Measurements from ENCODE around the gene ZCCHC17.

Gene ZCCHC17

DNA sequence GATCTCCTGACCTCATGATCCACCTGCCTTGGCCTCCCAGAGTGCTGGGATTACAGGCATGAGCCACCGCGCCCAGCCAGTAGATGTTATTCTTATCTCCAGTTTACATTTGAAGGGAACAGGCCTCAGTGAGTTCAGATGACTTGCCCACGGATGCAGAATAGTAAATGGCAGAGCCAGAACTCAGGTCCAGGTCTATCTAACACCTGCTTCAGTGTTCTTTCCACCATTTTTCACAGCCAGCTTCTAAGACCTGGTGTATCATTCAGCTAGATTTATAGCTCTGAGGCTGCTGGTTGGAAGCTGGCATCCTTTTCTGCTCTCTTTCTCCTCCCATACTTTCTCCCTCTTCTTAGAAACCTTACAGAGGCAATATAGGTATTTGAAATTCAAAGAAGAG, 65.2 kb downstream of the ZCCHC17 start:
- Histone ChIP-seq H3K36me3 (peaks cover 82% of the 10 kb centered on the region), H3K4me1 (ENCODE audit: control insufficient read depth in 1 of 2, insufficient read depth in 1 of 2, low read depth in 1 of 2, low read length in 1 of 2) (no peaks in the 10 kb centered on the region)

DNA sequence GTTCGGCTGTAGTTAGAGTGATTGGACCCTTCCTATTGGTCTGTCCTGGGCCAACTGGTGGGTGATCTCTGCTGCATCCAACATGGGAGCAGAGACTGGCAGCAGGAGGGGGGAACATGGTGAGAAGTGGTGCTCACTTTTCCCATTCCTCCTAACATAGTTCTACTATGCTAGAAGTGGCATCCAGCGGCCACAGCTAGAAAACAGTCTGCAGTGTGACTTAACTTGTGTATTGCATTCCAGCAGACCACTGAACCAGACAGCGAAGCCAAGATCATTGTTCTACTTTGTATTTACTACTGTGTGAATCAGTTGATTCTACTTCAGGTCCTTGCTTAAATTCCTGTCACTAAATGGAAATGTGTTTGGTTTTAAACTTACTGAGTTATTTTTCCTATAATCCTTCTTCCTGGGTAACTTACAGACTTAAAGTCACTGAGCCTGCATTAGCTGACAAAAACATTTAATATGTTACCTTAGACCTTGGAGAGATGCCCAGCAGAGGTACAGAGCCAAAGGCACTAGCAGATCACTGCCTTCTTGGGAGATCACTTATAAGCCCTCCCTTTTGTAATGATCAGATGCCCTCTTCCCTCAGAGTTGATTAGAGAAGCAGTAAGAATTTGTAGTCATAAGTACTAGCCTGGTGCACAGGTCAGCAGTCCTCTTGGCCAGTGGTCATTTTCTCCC, 67.9 kb downstream of the ZCCHC17 start:
- H3K27me3 ChIP-seq, result no peaks in the 10 kb centered on the region
- H3K4me1 ChIP-seq (ENCODE audit: control insufficient read depth in 1 of 2, insufficient read depth in 1 of 2, low read depth in 1 of 2, low read length in 1 of 2), result no peaks in the 10 kb centered on the region
- no peak overlapping the region for H3K4me3 ChIP-seq (ENCODE audit: low read depth in 1 of 2, low read length in 1 of 2)
- peaks cover 74% of the 10 kb centered on the region for H3K36me3 ChIP-seq
- H3K27ac ChIP-seq, result no peak overlapping the region
- H3K9me3 ChIP-seq, result no peaks in the 10 kb centered on the region
- no peak for TF ChIP-seq CTCF (IDR thresholded peaks at IDR 0.05)

More for the DNA sequence above, 65.2 kb downstream of the ZCCHC17 start:
- H3K27me3 ChIP-seq, result no peaks in the 10 kb centered on the region
- no peak overlapping the region for H3K27ac ChIP-seq
- no peak for TF ChIP-seq CTCF (IDR thresholded peaks at IDR 0.05)
- H3K9me3 ChIP-seq, result no peaks in the 10 kb centered on the region
- H3K4me3 ChIP-seq (ENCODE audit: low read depth in 1 of 2, low read length in 1 of 2), result no peak overlapping the region

DNA sequence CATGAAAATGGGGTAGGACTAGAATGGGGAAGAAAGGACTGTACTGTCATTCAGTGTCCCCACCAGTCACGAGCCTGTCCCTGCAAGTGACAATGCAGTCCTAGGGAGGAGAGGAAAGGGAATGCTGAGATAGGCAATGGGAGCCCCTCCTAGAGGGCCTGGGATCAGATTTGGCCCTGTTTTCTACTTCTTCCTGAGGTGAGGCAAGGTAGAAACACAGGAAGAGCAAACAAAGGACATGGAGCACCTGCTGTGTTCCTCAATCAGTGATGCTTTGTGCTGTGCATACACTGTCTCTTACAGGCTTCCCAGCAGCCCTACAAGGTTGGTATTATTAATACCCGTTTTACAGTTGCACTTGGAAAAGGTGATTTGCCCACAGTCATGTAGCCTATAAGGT, 70.0 kb downstream of the ZCCHC17 start:
- no peak for TF ChIP-seq CTCF (IDR thresholded peaks at IDR 0.05)
- no peaks in the 10 kb centered on the region for H3K9me3 ChIP-seq
- peaks cover 4% of the 10 kb centered on the region for H3K27me3 ChIP-seq
- no peak overlapping the region for H3K4me3 ChIP-seq (ENCODE audit: low read depth in 1 of 2, low read length in 1 of 2)
- no peak overlapping the region for H3K27ac ChIP-seq
- no peaks in the 10 kb centered on the region for H3K4me1 ChIP-seq (ENCODE audit: control insufficient read depth in 1 of 2, insufficient read depth in 1 of 2, low read depth in 1 of 2, low read length in 1 of 2)
- peaks cover 60% of the 10 kb centered on the region for H3K36me3 ChIP-seq

- Histone ChIP-seq H3K4me1 (ENCODE audit: control insufficient read depth in 1 of 2, insufficient read depth in 1 of 2, low read depth in 1 of 2, low read length in 1 of 2) (peaks cover 4 to 6% of the 10 kb centered on the region in 2 experiments), H3K27ac (no peak overlapping the region), H3K27me3 (peaks cover 22% of the 10 kb centered on the region), H3K4me3 (ENCODE audit: low read depth in 1 of 2, low read length in 1 of 2) (no peak overlapping the region), H3K9me3 (no peaks in the 10 kb centered on the region), H3K36me3 (peaks cover 44% of the 10 kb centered on the region)
- TF ChIP-seq CTCF (IDR thresholded peaks at IDR 0.05), result no peak
These were observed 71.8 kb downstream of the ZCCHC17 start for GRCh38 chr1:31368611-31369107.

DNA sequence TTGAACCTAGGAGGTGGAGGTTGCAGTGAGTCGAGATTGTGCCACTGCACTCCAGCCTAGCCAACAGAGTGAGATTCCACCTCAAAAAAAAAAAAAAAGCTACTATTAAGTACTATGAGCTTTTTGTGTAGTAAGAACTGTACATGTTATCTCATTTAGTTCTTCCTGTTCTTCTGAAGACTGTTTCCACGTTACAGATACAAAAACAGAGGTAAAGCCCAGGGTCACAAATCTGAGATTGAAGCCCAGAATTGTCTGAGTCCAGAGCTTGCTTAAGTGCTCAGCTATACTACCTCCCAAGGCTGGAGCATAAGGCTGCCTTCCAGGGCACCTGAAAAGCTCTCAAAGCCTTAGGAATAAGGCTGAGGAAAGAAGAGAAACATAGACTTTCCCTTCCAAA, 73.2 kb downstream of the ZCCHC17 start:
- H3K4me3 ChIP-seq (ENCODE audit: low read depth in 1 of 2, low read length in 1 of 2), result no peak overlapping the region

More for the DNA sequence above, 73.2 kb downstream of the ZCCHC17 start:
- Histone ChIP-seq H3K27ac (no peak overlapping the region), H3K9me3 (no peaks in the 10 kb centered on the region), H3K27me3 (peaks cover 36% of the 10 kb centered on the region), H3K36me3 (peaks cover 31% of the 10 kb centered on the region), H3K4me1 (ENCODE audit: control insufficient read depth in 1 of 2, insufficient read depth in 1 of 2, low read depth in 1 of 2, low read length in 1 of 2) (peaks cover 4 to 6% of the 10 kb centered on the region in 2 experiments)
- TF ChIP-seq CTCF (IDR thresholded peaks at IDR 0.05), result no peak
